DMS 273 (cell line): Measurements from ENCODE around the gene HSP90AA1.
A peak's percentile ranks its signal among the peaks of the same experiment; 100 is the strongest.
"Not testable (repeated sequence)": the region's sequence is repeated elsewhere in the genome, so short reads cannot be mapped to it uniquely, and the experiment has no call there.

Source experiments
- DNase-seq: peaks from one replicate; lab custom pipeline; 2025; ENCODE audit not compliant: unreplicated experiment; lab: John Stamatoyannopoulos, UW

Gene HSP90AA1

DNA sequence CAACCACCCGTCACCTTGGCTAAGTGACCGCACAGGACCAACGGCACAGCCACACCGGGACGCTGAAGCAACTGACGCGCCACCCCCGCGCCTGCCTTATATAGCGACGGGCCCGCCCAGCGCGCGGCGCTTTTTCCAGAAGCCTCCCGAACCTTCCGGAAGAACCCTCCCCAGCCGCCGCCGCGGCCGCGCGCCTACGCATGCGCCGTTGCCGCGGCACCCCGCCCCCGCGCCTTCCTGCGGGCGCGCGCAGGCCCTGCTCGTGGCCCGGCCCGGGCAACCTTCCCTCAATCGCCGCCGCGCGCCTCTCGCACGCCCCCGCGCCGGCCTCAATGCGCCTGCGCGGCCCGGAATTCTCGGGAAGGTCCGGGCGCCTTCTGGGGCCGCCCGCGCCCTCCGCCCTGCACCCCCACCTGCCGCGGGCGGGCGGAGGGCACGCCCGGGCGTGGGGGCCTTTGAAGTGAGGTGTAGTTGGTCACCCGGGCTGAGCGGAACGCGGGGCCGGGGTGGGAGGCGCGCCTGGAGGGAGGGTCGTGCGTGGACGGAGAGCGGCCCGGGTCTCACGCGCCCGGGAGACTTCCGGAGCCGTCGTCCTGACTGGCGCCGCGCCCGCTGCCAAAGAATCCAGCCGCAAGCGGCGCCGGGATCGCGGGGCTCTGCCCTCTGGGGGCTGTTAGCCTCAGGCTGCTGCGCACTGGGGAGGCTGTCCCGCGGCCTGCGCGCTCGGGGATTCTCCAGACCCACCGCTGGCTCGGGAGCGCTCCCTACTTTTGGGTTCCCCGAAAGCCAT, at the start of gene HSP90AA1:
Gene HSP90AA1, minus strand, starts transcription at position 73 of the 790 bp plus-strand sequence. CDS start 666 bp downstream, outside the sequence.
- DNase-seq, result peak; percentile 99

DNA sequence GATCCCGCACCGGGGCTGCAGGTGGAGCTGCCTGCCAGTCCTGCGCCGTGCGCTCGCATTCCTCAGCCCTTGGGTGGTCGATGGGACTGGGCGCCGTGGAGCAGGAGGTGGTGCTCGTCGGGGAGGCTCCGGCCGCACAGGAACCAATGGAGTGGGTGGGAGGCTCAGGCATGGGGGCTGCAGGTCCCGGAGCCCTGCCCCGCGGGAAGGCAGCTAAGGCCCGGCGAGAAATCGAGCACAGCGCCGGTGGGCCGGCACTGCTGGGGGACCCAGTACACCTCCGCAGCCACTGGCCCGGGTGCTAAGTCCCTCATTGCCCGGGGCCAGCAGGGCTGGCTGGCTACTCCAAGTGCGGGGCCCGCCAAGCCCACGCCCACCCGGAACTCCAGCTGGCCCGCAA, 48.6 kb upstream of the HSP90AA1 start:
- not testable (repeated sequence) for DNase-seq

GRCh38 chr14:102134719-102135118, 47.9 kb upstream of the HSP90AA1 start:
- DNase-seq, result not testable (repeated sequence)

DNA sequence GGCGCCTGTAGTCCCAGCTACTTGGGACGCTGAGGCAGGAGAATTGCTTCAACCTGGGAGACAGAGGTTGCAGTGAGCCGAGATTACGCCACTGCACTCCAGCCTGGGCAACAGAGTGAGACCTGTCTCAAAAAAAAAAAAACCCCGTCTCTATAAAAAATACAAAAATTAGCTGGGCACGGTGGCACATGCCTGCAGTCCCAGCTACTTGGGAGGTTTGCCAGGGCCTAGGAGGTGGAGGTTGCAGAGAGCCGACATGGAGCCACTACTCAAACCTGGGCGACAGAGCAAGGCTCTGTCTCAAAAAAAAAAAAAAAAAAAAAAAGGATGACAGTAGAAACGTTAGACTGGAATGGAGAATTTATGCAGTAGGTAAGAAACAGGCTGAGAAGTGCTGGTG, 47.2 kb upstream of the HSP90AA1 start:
- not testable (repeated sequence) for DNase-seq

GRCh38 chr14:102131741-102132140, 44.9 kb upstream of the HSP90AA1 start:
- DNase-seq, result no peak

GRCh38 chr14:102126807-102127455, 40.1 kb upstream of the HSP90AA1 start:
- DNase-seq, result no peak

DNA sequence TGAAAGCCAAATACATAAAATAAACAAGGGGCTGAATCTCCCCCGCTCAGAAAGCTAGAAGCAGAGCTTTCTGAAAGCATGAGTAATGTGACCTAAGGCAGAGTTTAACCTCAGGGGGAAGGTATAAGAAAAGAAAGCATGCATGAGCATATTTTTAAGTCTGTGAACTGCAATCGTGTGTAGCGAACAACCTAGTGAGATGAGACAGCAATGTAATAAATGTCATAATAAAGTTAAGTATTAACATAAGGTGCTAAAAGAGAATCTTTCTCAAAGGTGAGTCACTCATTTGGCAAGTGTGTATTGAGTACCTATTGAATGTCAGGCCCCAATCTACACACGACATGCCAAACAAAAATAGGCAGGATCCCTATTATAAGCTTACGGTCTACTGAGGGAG, 38.7 kb upstream of the HSP90AA1 start:
- DNase-seq, result no peak

GRCh38 chr14:102124419-102124818, 37.6 kb upstream of the HSP90AA1 start:
- DNase-seq, result no peak

DNA sequence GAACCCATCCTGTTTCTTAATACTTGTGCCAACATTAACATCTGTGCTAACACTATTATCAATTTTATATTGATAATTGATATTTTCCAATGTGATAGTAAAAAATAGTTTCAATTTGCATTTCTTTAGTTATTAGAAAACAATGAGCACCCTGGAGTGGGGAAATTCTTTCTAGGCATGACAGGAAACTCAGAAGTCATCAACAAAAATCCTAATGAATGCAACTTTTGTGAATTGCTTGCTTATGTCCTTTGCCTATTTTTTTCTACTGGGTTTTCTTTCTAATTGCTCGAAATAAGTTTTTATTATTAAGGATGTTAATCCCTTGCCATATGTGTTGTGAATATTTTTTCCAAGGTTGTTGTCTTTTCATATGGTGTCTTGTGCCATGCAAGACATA, 34.7 kb upstream of the HSP90AA1 start:
- no peak for DNase-seq

GRCh38 chr14:102120888-102121287, 34.0 kb upstream of the HSP90AA1 start:
- DNase-seq, result no peak

GRCh38 chr14:102117852-102118251, 31.0 kb upstream of the HSP90AA1 start:
- DNase-seq, result no peak

- no peak for DNase-seq
Measured at GRCh38 chr14:102116361-102117180, 29.7 kb upstream of the HSP90AA1 start.

DNA sequence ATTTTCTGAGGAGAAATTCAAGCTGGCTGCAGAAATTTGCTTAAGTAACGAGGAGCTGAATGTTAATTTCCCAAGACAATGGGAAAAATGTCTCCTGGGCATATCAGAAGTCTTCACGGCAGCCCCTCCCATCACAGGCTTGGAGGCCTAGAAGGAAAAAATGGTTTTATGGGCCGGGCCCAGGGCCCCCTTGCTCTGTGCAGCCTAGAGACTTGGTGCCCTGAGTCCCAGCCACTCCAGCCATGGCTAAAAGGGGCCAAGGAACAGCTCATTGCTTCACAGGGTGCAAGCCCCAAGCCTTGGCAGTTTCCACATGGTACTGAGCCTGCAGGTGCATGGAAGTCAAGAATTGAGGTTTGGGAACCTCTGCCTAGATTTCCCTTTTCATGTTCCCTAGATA, 24.3 kb upstream of the HSP90AA1 start:
- no peak for DNase-seq

GRCh38 chr14:102109332-102109731, 22.5 kb upstream of the HSP90AA1 start:
- DNase-seq, result not testable (repeated sequence)

GRCh38 chr14:102105369-102105768, 18.5 kb upstream of the HSP90AA1 start:
- no peak for DNase-seq

DNA sequence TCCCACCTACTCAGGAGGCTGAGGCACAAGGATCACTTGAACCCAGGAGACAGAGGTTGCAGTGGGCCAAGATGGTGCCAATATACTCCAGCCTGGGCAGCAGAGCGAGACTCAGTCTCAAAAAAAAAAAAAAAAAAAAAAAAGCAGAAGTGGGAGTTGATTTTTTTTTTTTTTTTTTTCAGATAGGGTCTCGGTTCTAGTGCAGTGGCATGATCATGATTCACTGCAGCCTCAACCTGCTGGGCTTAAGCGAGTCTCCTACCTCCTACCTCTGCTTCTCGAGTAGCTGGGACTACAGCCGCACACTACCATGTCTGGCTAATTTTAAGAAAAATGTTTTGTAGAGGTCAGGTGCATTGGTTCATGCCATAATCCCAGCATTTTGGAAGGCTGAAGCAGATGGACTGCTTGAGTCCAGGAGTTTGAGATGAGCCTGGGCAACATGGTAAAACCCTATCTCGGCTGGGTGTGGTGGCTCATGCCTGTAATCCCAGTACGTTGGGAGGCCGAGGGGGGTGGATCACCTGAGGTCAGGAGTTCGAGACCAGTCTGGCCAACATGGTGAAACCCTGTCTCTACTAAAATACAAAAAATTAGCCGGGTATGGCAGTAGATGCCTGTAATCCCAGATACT, 16.3 kb upstream of the HSP90AA1 start:
- DNase-seq, result no peak

GRCh38 chr14:102097441-102098135, 10.7 kb upstream of the HSP90AA1 start:
- no peak for DNase-seq

- DNase-seq, result peak; percentile 91
Measured at GRCh38 chr14:102096569-102097188, 9.8 kb upstream of the HSP90AA1 start.

GRCh38 chr14:102095871-102096568, 9.2 kb upstream of the HSP90AA1 start:
- DNase-seq, result peak; percentile 36
